Left hindlimb (tissue), 1 donor: ENCODE data around the gene WNT8B.

Source experiments
- DNase-seq: peaks from one replicate; pipeline ENCODE4 v3.0.0-alpha.2; 2018

The WNT8B gene

GRCh38 chr10:100483876-100484666 lies 21.3 kb downstream of the WNT8B start:
- DNase-seq = no peak

GRCh38 chr10:100485366-100485765 lies 22.6 kb downstream of the WNT8B start:
- DNase-seq = no peak

GRCh38 chr10:100485801-100486495 lies 23.1 kb downstream of the WNT8B start:
- no peak for DNase-seq

GRCh38 chr10:100487529-100487928 lies 24.7 kb downstream of the WNT8B start:
- DNase-seq = no peak

DNA sequence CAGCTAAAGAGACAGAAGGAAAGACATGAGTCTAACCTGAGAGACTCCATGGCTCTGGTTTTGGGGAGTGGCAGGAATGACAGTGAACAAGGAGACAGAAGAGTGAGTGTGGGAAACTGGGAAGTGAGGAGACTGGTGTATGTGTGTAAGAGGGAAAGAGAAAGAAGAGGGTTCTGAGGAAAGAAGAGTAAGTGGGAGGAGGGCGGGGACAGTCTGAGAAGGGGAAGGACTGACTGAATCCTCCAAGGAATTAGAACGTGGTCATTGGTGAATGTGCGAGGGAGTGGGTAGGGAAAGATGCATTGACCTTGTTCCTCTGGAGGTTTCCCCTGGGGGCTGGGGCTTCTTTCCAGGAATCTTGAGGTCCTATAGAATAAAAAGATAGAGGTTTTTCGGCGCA lies 26.6 kb downstream of the WNT8B start:
- DNase-seq = no peak

DNA sequence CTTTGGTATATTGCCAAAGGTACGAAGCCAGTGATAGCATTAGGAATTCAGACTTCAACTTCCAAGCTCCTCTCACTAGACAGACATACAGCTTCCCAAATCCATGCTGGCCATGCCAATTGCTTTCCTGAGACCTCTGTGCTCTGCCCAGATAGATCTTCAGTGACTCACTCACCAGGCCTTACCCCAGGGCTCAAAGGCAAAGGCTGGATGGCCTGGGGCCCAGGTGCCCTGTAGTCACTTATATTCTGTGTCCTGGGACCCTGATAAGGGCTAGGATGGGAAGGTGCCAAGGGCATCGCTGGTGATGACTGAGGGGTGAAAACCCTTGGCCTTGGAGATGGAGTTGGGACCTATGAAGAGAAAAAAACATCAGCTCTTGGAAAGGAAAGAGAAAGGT lies 27.7 kb downstream of the WNT8B start:
- no peak for DNase-seq

GRCh38 chr10:100496567-100496966 lies 33.8 kb downstream of the WNT8B start:
- DNase-seq = no peak

DNA sequence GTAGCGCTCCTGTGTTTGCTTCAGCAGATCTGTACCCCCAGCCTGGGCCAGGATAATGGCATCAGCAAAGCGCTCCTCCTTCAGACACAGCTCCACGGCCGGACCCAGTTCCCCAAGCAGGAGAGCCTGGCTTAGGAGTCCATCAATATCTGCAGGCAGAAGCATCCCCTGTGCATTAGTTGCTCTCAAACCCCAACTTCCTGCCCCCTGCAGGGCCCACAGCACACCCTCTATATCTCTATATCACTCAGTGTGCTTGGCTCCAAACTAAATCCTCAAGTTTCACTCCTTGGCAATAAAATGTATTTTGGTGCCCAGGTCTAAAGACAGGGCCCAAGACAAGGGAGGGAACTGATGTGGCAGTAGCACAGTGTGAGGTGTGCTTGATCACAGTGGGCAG lies 35.2 kb downstream of the WNT8B start:
- no peak for DNase-seq

GRCh38 chr10:100501423-100501822 lies 38.6 kb downstream of the WNT8B start:
- no peak for DNase-seq

GRCh38 chr10:100502926-100503494 lies 40.2 kb downstream of the WNT8B start:
- no peak for DNase-seq

DNA sequence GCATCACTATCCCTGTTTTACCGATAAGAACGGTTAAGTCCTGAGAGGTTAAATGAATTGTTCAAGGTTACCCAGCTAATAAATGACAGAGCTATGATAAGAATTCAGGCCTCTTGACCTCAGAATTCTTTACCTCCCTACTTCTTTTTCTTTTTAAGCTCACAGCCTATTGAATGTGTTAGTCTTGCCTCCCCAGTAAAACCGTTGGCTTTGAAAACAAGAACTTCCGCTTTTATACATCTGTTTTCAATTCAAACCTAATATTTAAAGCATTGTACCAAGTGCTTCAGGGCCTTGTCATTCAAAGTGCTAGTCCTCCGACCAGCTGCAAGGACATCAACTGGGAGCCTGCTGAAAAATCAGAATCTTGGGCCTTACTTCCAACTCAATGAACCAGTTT lies 41.3 kb downstream of the WNT8B start:
- DNase-seq = no peak

DNA sequence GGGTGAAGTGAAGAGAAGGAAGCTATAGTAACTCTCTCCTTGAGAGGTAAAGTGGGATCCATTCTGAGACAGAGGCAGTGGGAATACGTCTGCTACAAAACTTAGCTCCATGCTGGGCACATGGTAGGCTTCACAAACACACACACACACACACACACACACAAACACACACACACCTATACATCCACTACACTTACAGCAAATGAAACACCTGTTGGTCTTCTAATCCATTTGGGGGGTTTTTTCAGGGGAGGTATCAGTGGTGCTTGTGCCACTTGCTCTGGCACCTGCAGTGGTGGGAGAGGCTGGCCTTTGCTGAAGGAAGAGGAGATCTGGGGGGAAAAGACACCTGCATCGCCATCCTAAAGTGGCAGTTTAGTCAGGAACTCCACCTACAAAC lies 42.4 kb downstream of the WNT8B start:
- no peak for DNase-seq

DNA sequence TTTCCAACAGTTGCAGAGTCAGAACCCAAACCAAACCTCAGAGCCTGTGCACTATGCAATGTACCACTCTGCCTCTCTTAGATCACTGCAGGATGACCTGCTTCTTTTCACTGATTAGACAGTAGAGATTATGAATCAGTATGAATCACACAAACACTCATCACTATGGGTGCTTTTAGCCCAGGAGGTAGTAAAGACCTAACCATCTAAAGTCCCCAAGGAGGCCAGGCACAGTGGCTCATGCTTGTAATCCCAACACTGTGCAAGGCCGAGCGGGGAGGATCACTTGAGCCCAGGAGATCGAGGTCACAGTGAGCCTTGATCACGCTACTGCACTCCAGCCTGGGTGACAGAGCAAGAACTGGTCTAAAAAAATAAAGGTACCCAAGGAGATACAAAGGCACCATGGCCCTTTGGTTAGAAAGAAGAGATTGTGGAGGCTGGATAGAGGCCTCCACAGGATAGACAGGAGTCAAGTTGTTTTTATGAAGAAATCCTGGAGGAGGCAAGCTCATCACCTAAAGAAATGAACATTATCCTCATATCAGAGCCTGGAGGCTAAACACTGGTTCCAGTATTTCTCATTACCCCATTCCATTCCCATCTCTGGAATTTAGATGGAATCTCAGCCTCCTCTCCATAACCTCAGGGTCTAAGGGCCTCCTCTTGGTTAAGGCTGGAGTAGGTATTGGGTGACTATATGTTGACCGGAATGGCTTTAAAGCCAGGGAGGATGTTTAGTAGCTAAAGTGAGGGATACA lies 44.0 kb downstream of the WNT8B start:
- no peak for DNase-seq

GRCh38 chr10:100507357-100507732 lies 44.5 kb downstream of the WNT8B start:
- DNase-seq = no peak

DNA sequence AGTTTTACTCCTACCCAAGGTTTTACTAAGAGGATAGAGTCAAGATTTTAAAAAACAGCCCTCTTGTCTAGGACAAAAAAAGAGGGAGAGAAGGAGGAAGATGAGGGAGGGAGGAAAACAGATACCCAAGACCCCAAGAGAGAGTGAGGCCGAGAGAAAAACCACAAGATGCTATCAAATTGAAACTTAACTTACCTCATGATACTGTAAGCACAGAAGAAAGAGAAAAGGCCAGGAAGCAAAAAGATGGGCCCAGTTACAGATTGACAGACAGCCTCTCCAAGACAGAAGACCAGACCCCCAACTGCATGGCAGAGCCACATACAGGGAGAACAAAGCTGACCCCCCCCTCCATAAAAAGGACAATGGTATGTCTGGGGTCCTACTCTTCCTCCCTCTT lies 45.5 kb downstream of the WNT8B start:
- no peak for DNase-seq

DNA sequence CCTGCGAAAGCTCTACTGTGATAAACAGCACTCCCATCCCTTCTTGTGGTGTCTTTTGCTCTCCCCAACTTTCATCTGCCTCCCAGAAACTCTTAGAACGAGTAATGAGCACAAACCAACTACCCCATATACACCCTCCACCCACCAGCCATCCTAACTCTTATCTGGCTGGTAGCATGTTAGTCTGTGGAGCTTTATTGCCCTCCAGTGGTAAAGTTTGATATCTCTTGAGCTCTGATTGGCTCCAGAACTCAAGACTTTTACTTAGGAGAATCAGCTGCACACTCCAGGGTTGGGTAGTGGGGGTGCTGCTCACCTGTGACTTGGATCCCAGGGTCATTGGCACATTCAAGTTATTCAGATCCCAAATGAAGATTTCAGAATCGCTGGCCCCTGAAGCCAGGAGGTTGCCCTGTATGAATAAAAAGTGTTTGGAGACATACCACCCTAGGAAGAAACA lies 45.9 kb downstream of the WNT8B start:
- no peak for DNase-seq

- no peak for DNase-seq
Measured at GRCh38 chr10:100509241-100509840, 46.5 kb downstream of the WNT8B start.

- no peak for DNase-seq
Measured at GRCh38 chr10:100510533-100511308, 47.9 kb downstream of the WNT8B start.

DNA sequence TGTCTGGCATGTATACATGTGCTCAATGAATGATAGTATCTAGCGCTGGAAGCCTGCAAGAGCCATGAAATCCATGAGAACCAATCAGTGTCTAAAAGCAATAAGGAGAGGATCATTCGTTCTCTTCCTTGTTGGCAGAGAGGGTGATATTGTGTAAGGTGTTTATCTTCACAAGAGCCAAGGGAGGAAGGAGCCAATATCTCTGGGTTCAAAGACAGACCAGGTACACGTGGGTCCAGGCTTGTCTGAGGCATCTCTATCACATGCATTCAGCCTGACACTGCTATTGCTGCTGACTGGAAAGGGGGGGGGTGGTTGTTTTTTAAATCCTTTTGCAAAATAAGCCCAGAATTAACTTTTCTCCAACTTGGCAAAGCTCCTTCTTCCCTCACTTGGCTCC lies 52.8 kb downstream of the WNT8B start:
- no peak for DNase-seq

DNA sequence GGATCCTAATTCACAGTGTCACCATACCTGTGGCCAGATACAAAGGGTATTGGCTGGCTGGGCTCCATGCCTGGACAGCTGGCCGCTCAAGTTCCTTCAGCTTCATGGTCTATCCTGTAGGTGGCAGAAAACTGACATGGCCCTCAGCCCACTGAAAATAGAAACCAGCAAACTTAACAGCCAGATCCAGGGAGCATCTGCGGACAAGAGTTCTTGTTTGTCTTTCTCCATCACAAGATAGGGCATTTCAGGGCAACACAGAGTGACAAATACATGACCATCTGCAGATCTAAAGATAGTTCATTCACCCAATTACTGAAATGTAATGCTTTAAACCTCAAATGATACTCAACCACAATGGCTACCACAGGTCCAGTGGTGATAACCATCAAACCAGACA lies 54.0 kb downstream of the WNT8B start:
- DNase-seq = no peak

GRCh38 chr10:100518761-100519241 lies 56.0 kb downstream of the WNT8B start:
- no peak for DNase-seq
